ENCODE measurements around the gene JMJD8.

DNA sequence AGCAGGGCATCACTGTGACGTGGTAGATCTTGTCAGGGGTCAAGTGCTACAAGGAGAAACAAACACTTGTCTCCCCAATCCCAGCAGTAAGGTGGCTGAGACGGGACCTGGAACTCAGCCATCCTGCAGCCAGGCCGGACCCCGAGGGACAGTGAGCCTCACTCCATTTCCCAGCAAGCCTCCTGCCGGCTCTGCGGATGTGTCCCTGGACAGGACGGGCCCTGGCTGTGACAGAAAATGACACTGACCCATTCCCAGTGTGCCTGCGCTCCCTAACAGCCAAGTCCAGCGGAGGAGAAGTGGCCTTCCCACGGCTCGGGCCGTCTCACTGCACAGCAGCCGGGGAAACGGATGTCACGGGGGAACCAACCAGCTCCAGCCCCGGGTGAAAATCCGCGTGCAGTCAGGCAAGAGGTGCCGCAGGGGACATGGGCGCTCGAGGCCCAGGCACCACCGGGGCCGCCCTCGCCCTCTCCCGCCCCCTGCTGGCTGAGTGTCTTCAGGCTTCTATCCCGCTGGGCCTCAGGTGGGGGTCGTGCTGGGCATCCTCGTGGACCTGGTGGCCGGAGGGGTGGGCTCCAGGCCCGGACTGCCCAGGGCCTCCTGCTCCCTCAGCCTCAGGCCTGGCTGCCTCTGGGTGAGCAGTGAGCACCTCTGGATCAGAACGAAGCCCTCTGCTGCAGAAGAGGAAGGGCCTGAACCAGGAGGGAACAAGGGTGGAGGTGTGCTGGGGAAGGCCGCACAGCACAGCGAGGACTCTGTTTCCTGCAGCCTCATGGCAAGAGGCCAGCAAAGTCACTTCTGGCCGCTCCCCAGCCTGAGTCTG, 49.5 kb upstream of the JMJD8 start:
- TF ChIP-seq, protein P1, sequence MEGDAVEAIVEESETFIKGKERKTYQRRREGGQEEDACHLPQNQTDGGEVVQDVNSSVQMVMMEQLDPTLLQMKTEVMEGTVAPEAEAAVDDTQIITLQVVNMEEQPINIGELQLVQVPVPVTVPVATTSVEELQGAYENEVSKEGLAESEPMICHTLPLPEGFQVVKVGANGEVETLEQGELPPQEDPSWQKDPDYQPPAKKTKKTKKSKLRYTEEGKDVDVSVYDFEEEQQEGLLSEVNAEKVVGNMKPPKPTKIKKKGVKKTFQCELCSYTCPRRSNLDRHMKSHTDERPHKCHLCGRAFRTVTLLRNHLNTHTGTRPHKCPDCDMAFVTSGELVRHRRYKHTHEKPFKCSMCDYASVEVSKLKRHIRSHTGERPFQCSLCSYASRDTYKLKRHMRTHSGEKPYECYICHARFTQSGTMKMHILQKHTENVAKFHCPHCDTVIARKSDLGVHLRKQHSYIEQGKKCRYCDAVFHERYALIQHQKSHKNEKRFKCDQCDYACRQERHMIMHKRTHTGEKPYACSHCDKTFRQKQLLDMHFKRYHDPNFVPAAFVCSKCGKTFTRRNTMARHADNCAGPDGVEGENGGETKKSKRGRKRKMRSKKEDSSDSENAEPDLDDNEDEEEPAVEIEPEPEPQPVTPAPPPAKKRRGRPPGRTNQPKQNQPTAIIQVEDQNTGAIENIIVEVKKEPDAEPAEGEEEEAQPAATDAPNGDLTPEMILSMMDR (conservative IDR thresholded peaks at IDR 0.05; ENCODE audit: low read length): peak; percentile 78
- no peak for TF ChIP-seq EZH2phosphoT487 (IDR thresholded peaks at IDR 0.05; ENCODE audit: borderline replicate concordance, low read depth, low read length)
